Upper lobe of right lung (tissue), 1 donor: Measurements from ENCODE around the gene PLAC8. TPM values are rescaled to one million over a fixed set of nuclear protein-coding genes. Genes with fewer than 3 reads are reported as not detected.
A peak's percentile ranks its signal among the peaks of the same experiment; 100 is the strongest.

Experiments used
- ATAC-seq: fragments of 200-7000 bp; cut with Tn5 transposase; one replicate; pipeline ENCODE4 v1.9.1; 2020; ENCODE audit warnings: mild to moderate bottlenecking, moderate library complexity
- DNase-seq: peaks from one replicate; pipeline ENCODE4 v3.0.0-alpha.2; 2020
- H3K27ac ChIP-seq: fragments of 200-600 bp; one replicate; pipeline ENCODE4 v1.8.0; 2022
- H3K27me3 ChIP-seq: fragments of 200-600 bp; one replicate; pipeline ENCODE4 v1.8.0; 2022; ENCODE audit warnings: mild to moderate bottlenecking
- H3K36me3 ChIP-seq: fragments of 200-600 bp; one replicate; pipeline ENCODE4 v1.8.0; 2022
- H3K4me1 ChIP-seq: fragments of 200-600 bp; one replicate; pipeline ENCODE4 v1.8.0; 2022
- H3K4me3 ChIP-seq: fragments of 200-600 bp; one replicate; pipeline ENCODE4 v1.8.0; 2022; ENCODE audit warnings: mild to moderate bottlenecking
- H3K9me3 ChIP-seq: fragments of 200-600 bp; one replicate; pipeline ENCODE4 v1.8.0; 2022
- CTCF ChIP-seq: fragments of 200-600 bp; IDR thresholded peaks from one replicate; pipeline ENCODE4 v1.8.0; 2022; ENCODE audit warnings: antibody characterized with exemption
- intact Hi-C: fragments of 100-400 bp; cut with DNase I; formaldehyde crosslinking; loops from one replicate; pipeline ENCODE4 v1.11.0; 2022
- total RNA-seq: library from RNA; stranded (reverse); fragmentation: NEBNext Ultra II Directional; extraction: Animal tissue kit (Norgen Biotek cat#: 25700); gene quantifications from one replicate; pipeline ENCODE4 v1.2.1, GENCODE V29; 2021
- donor health status: DM: no; HTN: yes; CAD: no; lungs with severe emphysema.

Gene PLAC8
- total RNA-seq, 1 donor from 2014 or later = 81.7 TPM

GRCh38 chr4:83118869-83119268, 4.3 kb upstream of the PLAC8 start:
- no peaks in the 10 kb centered on the region for H3K36me3 ChIP-seq
- intact Hi-C loops = no loop called here
- DNase-seq (no peak), ATAC-seq (no peak)
- H3K27me3 ChIP-seq = no peaks in the 10 kb centered on the region
- no peaks in the 10 kb centered on the region for H3K9me3 ChIP-seq
- TF ChIP-seq CTCF = no peak
- H3K4me3 ChIP-seq = no peak overlapping the region
- no peaks in the 10 kb centered on the region for H3K4me1 ChIP-seq
- H3K27ac ChIP-seq = no peak overlapping the region

- no peak for TF ChIP-seq CTCF
- DNase-seq = no peak
- no peak for ATAC-seq
- intact Hi-C loops = no loop called here
- Histone ChIP-seq H3K27ac (peak overlapping the region; percentile 1), H3K9me3 (no peaks in the 10 kb centered on the region), H3K27me3 (no peaks in the 10 kb centered on the region), H3K4me3 (no peak overlapping the region), H3K4me1 (no peaks in the 10 kb centered on the region), H3K36me3 (no peaks in the 10 kb centered on the region)
These were observed 1.2 kb upstream of the PLAC8 start for GRCh38 chr4:83115656-83116285.

GRCh38 chr4:83115000-83115399, 471 bp upstream of the PLAC8 start:
- no peaks in the 10 kb centered on the region for H3K9me3 ChIP-seq
- intact Hi-C loops = no loop called here
- H3K4me3 ChIP-seq = no peak overlapping the region
- ATAC-seq (no peak), DNase-seq (no peak)
- peaks cover 5% of the 10 kb centered on the region for H3K4me1 ChIP-seq
- H3K36me3 ChIP-seq = no peaks in the 10 kb centered on the region
- H3K27me3 ChIP-seq = no peaks in the 10 kb centered on the region
- H3K27ac ChIP-seq = peak overlapping the region; percentile 1
- TF ChIP-seq CTCF = no peak

- H3K27me3 ChIP-seq = no peaks in the 10 kb centered on the region
- no peak for DNase-seq
- no peaks in the 10 kb centered on the region for H3K9me3 ChIP-seq
- no peaks in the 10 kb centered on the region for H3K36me3 ChIP-seq
- peak overlapping the region; percentile 32 for H3K4me3 ChIP-seq
- intact Hi-C loops = no loop called here
- H3K4me1 ChIP-seq = peaks cover 8% of the 10 kb centered on the region
- no peak for ATAC-seq
- H3K27ac ChIP-seq = peak overlapping the region; percentile 63
- TF ChIP-seq CTCF = no peak
These were observed 1.1 kb downstream of the PLAC8 start for GRCh38 chr4:83113429-83113786.

- Histone ChIP-seq H3K27me3 (no peaks in the 10 kb centered on the region), H3K4me1 (peaks cover 8% of the 10 kb centered on the region), H3K27ac (peak overlapping the region; percentile 63), H3K4me3 (peak overlapping the region; percentile 32), H3K36me3 (no peaks in the 10 kb centered on the region), H3K9me3 (no peaks in the 10 kb centered on the region)
- DNase-seq (no peak), ATAC-seq (no peak)
- intact Hi-C loops = no loop called here
- no peak for TF ChIP-seq CTCF
These were observed 1.7 kb downstream of the PLAC8 start for GRCh38 chr4:83112678-83113428.
